HepG2 (cell line): Measurements from ENCODE around the gene UBC. TPM values are rescaled to one million over a fixed set of nuclear protein-coding genes. Genes with fewer than 3 reads are reported as not detected.

Source experiments
- CAMTA2 ChIP-seq: sonication (generic); formaldehyde crosslinking; IDR thresholded peaks from 2 replicates; pipeline ENCODE4 v1.4.0; 2020; ENCODE audit warnings: mild to moderate bottlenecking, missing genetic modification reagents, borderline replicate concordance
- DNMT1 ChIP-seq: sonication (generic); formaldehyde crosslinking; IDR thresholded peaks from 2 replicates; pipeline ENCODE4 v1.5.1; 2020; ENCODE audit warnings: mild to moderate bottlenecking, missing genetic modification reagents
- GPN1 ChIP-seq: sonication (generic); formaldehyde crosslinking; IDR thresholded peaks from 2 replicates; pipeline ENCODE4 v1.5.1; 2020; ENCODE audit warnings: missing genetic modification reagents, borderline replicate concordance
- ISX ChIP-seq: sonication (generic); formaldehyde crosslinking; conservative IDR thresholded peaks from 2 replicates; pipeline ENCODE4 v1.5.0; 2020; ENCODE audit warnings: missing genetic modification reagents
- POLR2A ChIP-seq, 2 experiments: IDR thresholded peaks; 2 replicates each; pipeline ENCODE4 v1.6.1; 2011; ENCODE audit warnings: low read depth in 2 of 2, low read length in 2 of 2, mild to moderate bottlenecking in 1 of 2, moderate library complexity in 1 of 2; ENCODE audit not compliant: insufficient read depth in 1 of 2
- PTBP1 ChIP-seq: fragments of 200-400 bp; formaldehyde crosslinking; IDR thresholded peaks from 2 replicates; pipeline ENCODE4 v1.6.1; 2018; ENCODE audit warnings: low read length, low read depth; ENCODE audit not compliant: poor library complexity, severe bottlenecking
- RBM39 ChIP-seq: fragments of 200-400 bp; formaldehyde crosslinking; IDR thresholded peaks from one replicate; pipeline ENCODE4 v1.6.1; 2018; ENCODE audit warnings: antibody characterized with exemption, mild to moderate bottlenecking, low read depth, low read length; ENCODE audit not compliant: poor library complexity, severe bottlenecking
- RNF2 ChIP-seq: fragments of 450-650 bp; conservative IDR thresholded peaks from 2 replicates; pipeline ENCODE4 v1.6.1; 2016; ENCODE audit warnings: low read depth
- SNRNP70 ChIP-seq: fragments of 200-400 bp; formaldehyde crosslinking; IDR thresholded peaks from 2 replicates; pipeline ENCODE4 v1.6.1; 2017; ENCODE audit warnings: mild to moderate bottlenecking, low read depth, low read length, moderate library complexity
- SOX5 ChIP-seq: IDR thresholded peaks from 2 replicates; pipeline ENCODE4 v1.6.1; 2016; ENCODE audit warnings: borderline replicate concordance
- ZFP36L2 ChIP-seq: sonication (generic); formaldehyde crosslinking; IDR thresholded peaks from 2 replicates; pipeline ENCODE4 v1.4.0; 2020; ENCODE audit warnings: missing genetic modification reagents
- ZNF17 ChIP-seq: sonication (generic); formaldehyde crosslinking; IDR thresholded peaks from 2 replicates; pipeline ENCODE4 v1.5.0; 2020; ENCODE audit warnings: mild to moderate bottlenecking, missing genetic modification reagents
- ZNF253 ChIP-seq: sonication (generic); formaldehyde crosslinking; IDR thresholded peaks from 2 replicates; pipeline ENCODE4 v1.8.0; 2022; ENCODE audit warnings: mild to moderate bottlenecking, missing genetic modification reagents, borderline replicate concordance
- ZNF367 ChIP-seq: sonication (generic); formaldehyde crosslinking; IDR thresholded peaks from 2 replicates; pipeline ENCODE4 v1.4.0; 2020; ENCODE audit warnings: missing genetic modification reagents, borderline replicate concordance
- ZNF644 ChIP-seq: IDR thresholded peaks from 2 replicates; pipeline ENCODE4 v1.6.1; 2016; ENCODE audit warnings: low read depth
- polyA plus RNA-seq, 8 experiments: library from polyadenylated mRNA; depleted of rRNA in 3 of 8; stranded (reverse) in 7 of 8; unstranded in 1 of 8; fragments of >200 nt; fragmentation: Illumina TruSeq in 4 of 8; extraction: Trizol in 4 of 8; gene quantifications; 2 replicates each; pipeline versions ENCODE4 v1.2.1 to v1.2.3, GENCODE V29; 2011 to 2016; ENCODE audit warnings: low read depth in 4 of 8, missing spikeins in 1 of 8, mixed read lengths in 1 of 8; ENCODE audit not compliant: insufficient read depth in 1 of 8
- total RNA-seq, 5 experiments: library from RNA; depleted of rRNA; stranded (reverse); fragments of >200 nt; fragmentation: Illumina TruSeq; extraction: Trizol; gene quantifications; 2 replicates each; pipeline ENCODE4 v1.2.3, GENCODE V29; 2016; ENCODE audit warnings: low read depth in 1 of 5
- TF ChIP-seq, protein P1 (sequence below): sonication (generic); formaldehyde crosslinking; IDR thresholded peaks from 2 replicates; pipeline ENCODE4 v1.4.0; 2020; ENCODE audit warnings: mild to moderate bottlenecking, missing genetic modification reagents
- TF ChIP-seq, protein P2 (sequence below): sonication (generic); formaldehyde crosslinking; IDR thresholded peaks from 2 replicates; pipeline ENCODE4 v1.5.1; 2020; ENCODE audit warnings: missing genetic modification reagents, mild to moderate bottlenecking, borderline replicate concordance
- TF ChIP-seq, protein P3 (sequence below): sonication (generic); formaldehyde crosslinking; IDR thresholded peaks from 2 replicates; pipeline ENCODE4 v1.4.0; 2020; ENCODE audit warnings: mild to moderate bottlenecking, missing genetic modification reagents, borderline replicate concordance

The UBC gene
- total and polyA plus RNA-seq, 2 of the 13 experiments (the other 11 are each of a cell fraction or from before 2014, with no cell fraction given) = 805 to 1,432 TPM

DNA sequence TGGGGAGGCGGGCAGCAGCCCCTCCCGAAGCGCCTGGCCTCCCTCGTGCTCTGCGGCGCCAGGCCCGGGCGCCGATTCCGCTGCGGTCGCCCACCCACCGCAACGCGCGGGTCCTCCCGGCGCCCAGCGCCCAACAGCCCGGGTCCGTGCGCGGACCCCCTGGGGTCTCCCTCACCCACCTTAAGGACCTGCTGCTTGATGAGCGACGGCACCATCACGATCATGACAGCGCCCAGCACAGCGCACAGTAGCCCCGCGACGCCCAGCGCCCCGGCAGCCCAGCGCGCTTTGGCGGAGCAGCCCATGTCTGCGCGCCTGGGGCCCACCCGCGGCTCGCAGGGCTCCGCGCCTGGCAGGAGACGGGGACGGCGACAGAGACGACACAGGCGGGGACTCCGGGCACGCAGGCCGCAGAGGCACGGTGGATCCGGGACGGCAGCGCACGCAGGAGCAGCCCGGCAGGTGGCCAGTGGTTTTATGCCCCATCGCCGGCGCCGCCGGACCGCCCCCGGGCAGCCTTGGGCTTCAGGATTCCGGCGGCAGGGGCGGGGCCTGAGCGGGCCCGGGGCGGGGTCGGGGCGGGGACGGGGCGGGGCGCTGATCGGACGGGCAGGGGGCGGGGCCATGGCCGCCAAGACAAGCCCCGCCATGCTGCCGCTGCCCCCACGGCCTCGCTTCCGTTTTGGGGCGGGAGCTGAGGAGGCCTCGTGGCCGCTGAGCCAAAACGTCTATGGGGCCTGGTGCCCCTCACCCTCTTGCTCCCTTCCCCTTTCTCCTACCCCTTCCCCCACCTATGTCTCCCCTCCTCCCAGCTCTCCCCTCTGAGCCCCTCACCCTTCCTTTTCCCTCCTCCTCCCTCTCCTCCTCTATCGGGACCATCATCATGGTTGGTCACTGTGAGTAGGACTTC lies 50.8 kb downstream of the UBC start, which contains the start of gene SCARB1 (continued):
- TF ChIP-seq, protein P1, sequence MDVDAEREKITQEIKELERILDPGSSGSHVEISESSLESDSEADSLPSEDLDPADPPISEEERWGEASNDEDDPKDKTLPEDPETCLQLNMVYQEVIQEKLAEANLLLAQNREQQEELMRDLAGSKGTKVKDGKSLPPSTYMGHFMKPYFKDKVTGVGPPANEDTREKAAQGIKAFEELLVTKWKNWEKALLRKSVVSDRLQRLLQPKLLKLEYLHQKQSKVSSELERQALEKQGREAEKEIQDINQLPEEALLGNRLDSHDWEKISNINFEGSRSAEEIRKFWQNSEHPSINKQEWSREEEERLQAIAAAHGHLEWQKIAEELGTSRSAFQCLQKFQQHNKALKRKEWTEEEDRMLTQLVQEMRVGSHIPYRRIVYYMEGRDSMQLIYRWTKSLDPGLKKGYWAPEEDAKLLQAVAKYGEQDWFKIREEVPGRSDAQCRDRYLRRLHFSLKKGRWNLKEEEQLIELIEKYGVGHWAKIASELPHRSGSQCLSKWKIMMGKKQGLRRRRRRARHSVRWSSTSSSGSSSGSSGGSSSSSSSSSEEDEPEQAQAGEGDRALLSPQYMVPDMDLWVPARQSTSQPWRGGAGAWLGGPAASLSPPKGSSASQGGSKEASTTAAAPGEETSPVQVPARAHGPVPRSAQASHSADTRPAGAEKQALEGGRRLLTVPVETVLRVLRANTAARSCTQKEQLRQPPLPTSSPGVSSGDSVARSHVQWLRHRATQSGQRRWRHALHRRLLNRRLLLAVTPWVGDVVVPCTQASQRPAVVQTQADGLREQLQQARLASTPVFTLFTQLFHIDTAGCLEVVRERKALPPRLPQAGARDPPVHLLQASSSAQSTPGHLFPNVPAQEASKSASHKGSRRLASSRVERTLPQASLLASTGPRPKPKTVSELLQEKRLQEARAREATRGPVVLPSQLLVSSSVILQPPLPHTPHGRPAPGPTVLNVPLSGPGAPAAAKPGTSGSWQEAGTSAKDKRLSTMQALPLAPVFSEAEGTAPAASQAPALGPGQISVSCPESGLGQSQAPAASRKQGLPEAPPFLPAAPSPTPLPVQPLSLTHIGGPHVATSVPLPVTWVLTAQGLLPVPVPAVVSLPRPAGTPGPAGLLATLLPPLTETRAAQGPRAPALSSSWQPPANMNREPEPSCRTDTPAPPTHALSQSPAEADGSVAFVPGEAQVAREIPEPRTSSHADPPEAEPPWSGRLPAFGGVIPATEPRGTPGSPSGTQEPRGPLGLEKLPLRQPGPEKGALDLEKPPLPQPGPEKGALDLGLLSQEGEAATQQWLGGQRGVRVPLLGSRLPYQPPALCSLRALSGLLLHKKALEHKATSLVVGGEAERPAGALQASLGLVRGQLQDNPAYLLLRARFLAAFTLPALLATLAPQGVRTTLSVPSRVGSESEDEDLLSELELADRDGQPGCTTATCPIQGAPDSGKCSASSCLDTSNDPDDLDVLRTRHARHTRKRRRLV = no peak
- TF ChIP-seq SNRNP70 = no peak
- TF ChIP-seq ZNF644 (CRISPR knock-in tag) = no peak
- peak; percentile 66; the same call in 1 of the 2 replicates for TF ChIP-seq CAMTA2 (CRISPR knock-in tag)
- peak; percentile 89 to 98 for TF ChIP-seq POLR2A (IDR thresholded peaks at IDR 0.05; ENCODE audit: insufficient read depth in 1 of 2, low read depth in 2 of 2, low read length in 2 of 2)
- TF ChIP-seq ZNF367 (CRISPR knock-in tag) = no peak; the same call in 1 of the 2 replicates
- TF ChIP-seq, protein P2, sequence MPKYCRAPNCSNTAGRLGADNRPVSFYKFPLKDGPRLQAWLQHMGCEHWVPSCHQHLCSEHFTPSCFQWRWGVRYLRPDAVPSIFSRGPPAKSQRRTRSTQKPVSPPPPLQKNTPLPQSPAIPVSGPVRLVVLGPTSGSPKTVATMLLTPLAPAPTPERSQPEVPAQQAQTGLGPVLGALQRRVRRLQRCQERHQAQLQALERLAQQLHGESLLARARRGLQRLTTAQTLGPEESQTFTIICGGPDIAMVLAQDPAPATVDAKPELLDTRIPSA = no peak
- no peak for TF ChIP-seq RNF2
- no peak for TF ChIP-seq RBM39
- TF ChIP-seq ZNF253 (CRISPR knock-in tag) = no peak
- no peak; the same call in 1 of the 2 replicates for TF ChIP-seq GPN1 (CRISPR knock-in tag)
- no peak for TF ChIP-seq ZNF17
- TF ChIP-seq, protein P3, sequence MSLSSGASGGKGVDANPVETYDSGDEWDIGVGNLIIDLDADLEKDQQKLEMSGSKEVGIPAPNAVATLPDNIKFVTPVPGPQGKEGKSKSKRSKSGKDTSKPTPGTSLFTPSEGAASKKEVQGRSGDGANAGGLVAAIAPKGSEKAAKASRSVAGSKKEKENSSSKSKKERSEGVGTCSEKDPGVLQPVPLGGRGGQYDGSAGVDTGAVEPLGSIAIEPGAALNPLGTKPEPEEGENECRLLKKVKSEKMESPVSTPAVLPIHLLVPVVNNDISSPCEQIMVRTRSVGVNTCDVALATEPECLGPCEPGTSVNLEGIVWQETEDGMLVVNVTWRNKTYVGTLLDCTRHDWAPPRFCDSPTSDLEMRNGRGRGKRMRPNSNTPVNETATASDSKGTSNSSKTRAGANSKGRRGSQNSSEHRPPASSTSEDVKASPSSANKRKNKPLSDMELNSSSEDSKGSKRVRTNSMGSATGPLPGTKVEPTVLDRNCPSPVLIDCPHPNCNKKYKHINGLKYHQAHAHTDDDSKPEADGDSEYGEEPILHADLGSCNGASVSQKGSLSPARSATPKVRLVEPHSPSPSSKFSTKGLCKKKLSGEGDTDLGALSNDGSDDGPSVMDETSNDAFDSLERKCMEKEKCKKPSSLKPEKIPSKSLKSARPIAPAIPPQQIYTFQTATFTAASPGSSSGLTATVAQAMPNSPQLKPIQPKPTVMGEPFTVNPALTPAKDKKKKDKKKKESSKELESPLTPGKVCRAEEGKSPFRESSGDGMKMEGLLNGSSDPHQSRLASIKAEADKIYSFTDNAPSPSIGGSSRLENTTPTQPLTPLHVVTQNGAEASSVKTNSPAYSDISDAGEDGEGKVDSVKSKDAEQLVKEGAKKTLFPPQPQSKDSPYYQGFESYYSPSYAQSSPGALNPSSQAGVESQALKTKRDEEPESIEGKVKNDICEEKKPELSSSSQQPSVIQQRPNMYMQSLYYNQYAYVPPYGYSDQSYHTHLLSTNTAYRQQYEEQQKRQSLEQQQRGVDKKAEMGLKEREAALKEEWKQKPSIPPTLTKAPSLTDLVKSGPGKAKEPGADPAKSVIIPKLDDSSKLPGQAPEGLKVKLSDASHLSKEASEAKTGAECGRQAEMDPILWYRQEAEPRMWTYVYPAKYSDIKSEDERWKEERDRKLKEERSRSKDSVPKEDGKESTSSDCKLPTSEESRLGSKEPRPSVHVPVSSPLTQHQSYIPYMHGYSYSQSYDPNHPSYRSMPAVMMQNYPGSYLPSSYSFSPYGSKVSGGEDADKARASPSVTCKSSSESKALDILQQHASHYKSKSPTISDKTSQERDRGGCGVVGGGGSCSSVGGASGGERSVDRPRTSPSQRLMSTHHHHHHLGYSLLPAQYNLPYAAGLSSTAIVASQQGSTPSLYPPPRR (CRISPR knock-in tag) = 0 out of 2 replicates have a peak, but pooled peaks have one; percentile 20
- TF ChIP-seq DNMT1 = peak; percentile 85; the same call in 1 of the 2 replicates
- TF ChIP-seq ISX = 0 out of 2 replicates have a peak, but pooled peaks have one; percentile 60
- no peak for TF ChIP-seq PTBP1
- no peak for TF ChIP-seq ZFP36L2 (CRISPR knock-in tag)
- 0 out of 2 replicates have a peak, but pooled peaks have one; percentile 41 for TF ChIP-seq SOX5 (CRISPR knock-in tag)
